ENCODE data around the gene ESRRB. TPM values are rescaled to one million over a fixed set of nuclear protein-coding genes. Genes with fewer than 3 reads are reported as not detected.
"Not testable (repeated sequence)": the region's sequence is repeated elsewhere in the genome, so short reads cannot be mapped to it uniquely, and the experiment has no call there.

ESRRB gene
- total RNA-seq, 1 donor from 2014 or later, result 0.12 TPM

DNA sequence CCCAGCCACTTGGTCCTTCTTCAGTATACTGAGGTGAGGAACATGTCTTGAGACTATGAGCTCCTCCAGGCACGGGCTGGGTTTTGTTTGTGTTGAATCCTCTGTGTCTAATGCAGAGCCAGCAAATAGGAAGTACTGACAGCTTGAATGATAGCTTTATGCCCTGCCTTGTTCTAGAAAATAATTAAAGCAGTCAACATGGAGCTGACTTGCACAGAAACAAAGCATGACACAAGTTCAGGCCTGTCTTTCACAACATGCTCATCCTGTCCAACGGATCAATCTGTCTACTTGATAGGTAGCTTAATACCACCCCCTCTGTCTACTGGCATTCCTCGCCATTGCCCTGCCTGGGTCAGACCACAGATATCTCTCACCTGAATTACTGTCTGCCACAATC, 140.9 kb downstream of the ESRRB start:
- peaks cover 11% of the 10 kb centered on the region for H3K27me3 Mint-ChIP-seq
- TF ChIP-seq, protein P1, sequence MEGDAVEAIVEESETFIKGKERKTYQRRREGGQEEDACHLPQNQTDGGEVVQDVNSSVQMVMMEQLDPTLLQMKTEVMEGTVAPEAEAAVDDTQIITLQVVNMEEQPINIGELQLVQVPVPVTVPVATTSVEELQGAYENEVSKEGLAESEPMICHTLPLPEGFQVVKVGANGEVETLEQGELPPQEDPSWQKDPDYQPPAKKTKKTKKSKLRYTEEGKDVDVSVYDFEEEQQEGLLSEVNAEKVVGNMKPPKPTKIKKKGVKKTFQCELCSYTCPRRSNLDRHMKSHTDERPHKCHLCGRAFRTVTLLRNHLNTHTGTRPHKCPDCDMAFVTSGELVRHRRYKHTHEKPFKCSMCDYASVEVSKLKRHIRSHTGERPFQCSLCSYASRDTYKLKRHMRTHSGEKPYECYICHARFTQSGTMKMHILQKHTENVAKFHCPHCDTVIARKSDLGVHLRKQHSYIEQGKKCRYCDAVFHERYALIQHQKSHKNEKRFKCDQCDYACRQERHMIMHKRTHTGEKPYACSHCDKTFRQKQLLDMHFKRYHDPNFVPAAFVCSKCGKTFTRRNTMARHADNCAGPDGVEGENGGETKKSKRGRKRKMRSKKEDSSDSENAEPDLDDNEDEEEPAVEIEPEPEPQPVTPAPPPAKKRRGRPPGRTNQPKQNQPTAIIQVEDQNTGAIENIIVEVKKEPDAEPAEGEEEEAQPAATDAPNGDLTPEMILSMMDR (IDR thresholded peaks at IDR 0.05; ENCODE audit: unreplicated experiment), result no peak
- H3K4me3 Mint-ChIP-seq (ENCODE audit: low read depth), result no peak overlapping the region
- H3K27ac Mint-ChIP-seq, result no peak overlapping the region
- H3K4me1 Mint-ChIP-seq (ENCODE audit: low read depth), result peaks cover 8% of the 10 kb centered on the region
- H3K9me3 Mint-ChIP-seq (ENCODE audit: low read depth), result peaks cover 5% of the 10 kb centered on the region
- peaks cover 1% of the 10 kb centered on the region for H3K36me3 Mint-ChIP-seq (ENCODE audit: insufficient read depth)
- DNase-seq (ENCODE audit: low spot score, unreplicated experiment), result no peak

DNA sequence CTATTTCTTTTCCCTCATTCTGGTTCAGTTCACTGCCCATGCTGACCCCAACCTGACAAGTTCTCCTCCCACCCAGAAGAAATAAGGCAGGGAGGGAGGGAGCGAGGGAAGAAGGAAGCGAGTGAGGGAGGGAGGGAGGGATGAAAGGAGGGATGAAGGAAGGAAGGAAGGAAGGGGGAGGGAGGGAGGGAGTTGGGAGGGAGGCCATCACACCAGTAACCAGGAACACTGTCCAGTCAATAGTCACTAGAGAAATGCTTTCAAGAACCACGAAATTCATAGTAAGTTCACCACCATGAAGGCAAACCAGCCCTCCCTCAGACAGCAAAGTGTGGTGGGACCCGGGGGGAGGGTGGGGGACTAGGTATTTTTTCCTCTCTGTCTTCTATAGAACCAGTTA, 142.4 kb downstream of the ESRRB start:
- peaks cover 1% of the 10 kb centered on the region for H3K36me3 Mint-ChIP-seq (ENCODE audit: insufficient read depth)
- TF ChIP-seq, protein P1 (IDR thresholded peaks at IDR 0.05; ENCODE audit: unreplicated experiment), result no peak
- H3K27me3 Mint-ChIP-seq, result peaks cover 7% of the 10 kb centered on the region
- DNase-seq (ENCODE audit: low spot score, unreplicated experiment), result no peak
- H3K4me3 Mint-ChIP-seq (ENCODE audit: low read depth), result no peak overlapping the region
- H3K9me3 Mint-ChIP-seq (ENCODE audit: low read depth), result peaks cover 5% of the 10 kb centered on the region
- no peak overlapping the region for H3K27ac Mint-ChIP-seq
- H3K4me1 Mint-ChIP-seq (ENCODE audit: low read depth), result peaks cover 8% of the 10 kb centered on the region

DNA sequence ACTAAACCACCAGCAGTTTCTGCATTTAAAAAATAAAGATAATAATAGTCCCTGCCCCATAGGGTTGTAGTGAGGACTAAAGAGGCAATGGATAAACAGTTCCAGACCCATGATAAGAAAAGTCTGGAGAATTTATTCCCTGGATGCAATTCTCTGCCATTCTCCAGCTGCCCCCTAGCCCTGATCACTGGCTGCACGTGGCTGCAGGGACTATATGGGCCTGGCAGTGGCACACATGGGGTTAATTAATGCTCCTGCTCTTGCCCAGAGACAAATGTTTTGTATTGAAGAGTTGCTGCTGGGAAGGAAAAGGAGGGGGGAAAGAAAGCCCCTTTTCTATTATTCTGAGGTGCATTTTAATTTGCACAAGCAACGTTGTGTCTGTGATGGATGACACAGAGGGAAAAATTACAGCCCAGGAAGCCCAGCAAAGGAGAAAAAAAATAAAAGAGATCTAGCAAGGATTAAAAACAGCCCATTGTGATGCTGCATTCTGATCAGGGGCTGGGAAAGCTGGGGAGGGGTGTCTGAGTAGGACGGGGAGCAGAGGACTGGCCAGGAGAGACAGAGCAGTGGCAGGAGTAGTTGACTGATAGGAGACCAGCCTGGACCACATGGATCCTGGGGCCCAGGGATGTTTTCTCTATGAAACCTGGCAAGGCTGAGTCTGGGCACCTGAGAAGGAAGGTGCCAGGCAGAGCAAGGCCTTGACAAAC, 149.3 kb downstream of the ESRRB start:
- TF ChIP-seq, protein P1 (IDR thresholded peaks at IDR 0.05; ENCODE audit: unreplicated experiment), result no peak
- H3K9me3 Mint-ChIP-seq (ENCODE audit: low read depth), result peaks cover 5% of the 10 kb centered on the region
- H3K36me3 Mint-ChIP-seq (ENCODE audit: insufficient read depth), result peaks cover 1% of the 10 kb centered on the region
- no peak for DNase-seq (ENCODE audit: low spot score, unreplicated experiment)
- H3K4me3 Mint-ChIP-seq (ENCODE audit: low read depth), result no peak overlapping the region
- peaks cover 8% of the 10 kb centered on the region for H3K27me3 Mint-ChIP-seq
- no peak overlapping the region for H3K27ac Mint-ChIP-seq
- H3K4me1 Mint-ChIP-seq (ENCODE audit: low read depth), result no peaks in the 10 kb centered on the region

DNA sequence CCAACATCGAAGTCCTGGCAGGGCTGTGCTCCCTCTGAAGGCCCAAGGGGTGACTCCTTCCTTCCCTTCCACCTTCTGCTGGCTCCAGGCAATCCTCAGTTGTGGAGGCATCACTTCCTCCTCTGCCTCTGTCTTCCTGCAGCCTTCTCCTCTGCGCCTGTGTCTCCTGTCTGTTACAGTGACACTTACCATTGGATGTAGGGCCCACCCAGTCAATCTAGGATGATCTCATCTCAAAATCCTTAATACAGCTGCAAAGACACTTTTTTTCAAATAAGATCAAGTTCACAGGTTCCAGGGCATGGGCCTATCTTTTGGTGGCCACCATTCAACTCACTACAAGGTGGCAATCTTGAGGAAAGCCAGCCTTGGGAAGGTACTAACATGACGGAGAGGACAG, 155.1 kb downstream of the ESRRB start:
- H3K4me3 Mint-ChIP-seq (ENCODE audit: low read depth), result no peak overlapping the region
- TF ChIP-seq, protein P1 (IDR thresholded peaks at IDR 0.05; ENCODE audit: unreplicated experiment), result no peak
- H3K9me3 Mint-ChIP-seq (ENCODE audit: low read depth), result peaks cover 3% of the 10 kb centered on the region
- peaks cover 8% of the 10 kb centered on the region for H3K27me3 Mint-ChIP-seq
- DNase-seq (ENCODE audit: low spot score, unreplicated experiment), result no peak
- no peaks in the 10 kb centered on the region for H3K36me3 Mint-ChIP-seq (ENCODE audit: insufficient read depth)
- no peaks in the 10 kb centered on the region for H3K4me1 Mint-ChIP-seq (ENCODE audit: low read depth)
- no peak overlapping the region for H3K27ac Mint-ChIP-seq

DNA sequence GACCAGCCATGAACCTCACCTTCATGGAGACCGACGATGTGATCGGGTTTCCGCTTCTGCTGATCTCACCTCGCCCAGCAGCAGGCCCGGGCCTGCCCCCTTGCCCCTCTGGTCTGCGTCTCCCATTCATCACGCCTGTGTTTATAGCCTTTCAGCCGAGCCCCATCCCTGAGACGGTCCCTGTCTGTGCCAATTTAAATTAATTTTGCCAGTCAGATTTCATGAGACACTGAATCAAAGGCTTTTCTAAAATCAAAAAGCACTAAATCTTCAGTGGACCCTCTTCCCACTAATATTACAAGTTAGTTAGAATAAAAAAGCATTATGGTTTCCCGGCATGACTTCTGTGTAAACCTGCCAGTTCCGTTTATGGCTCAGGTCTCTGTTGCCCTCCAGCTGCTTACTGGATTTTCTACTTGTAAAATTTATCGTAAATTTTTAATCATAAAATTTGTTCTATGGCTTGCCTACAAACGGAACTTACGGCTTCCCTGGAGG, 155.9 kb downstream of the ESRRB start:
- Mint-ChIP-seq H3K4me3 (ENCODE audit: low read depth) (no peak overlapping the region), H3K9me3 (ENCODE audit: low read depth) (peaks cover 5% of the 10 kb centered on the region), H3K4me1 (ENCODE audit: low read depth) (no peaks in the 10 kb centered on the region), H3K36me3 (ENCODE audit: insufficient read depth) (no peaks in the 10 kb centered on the region), H3K27me3 (peaks cover 8% of the 10 kb centered on the region), H3K27ac (peak overlapping the region; percentile 29)
- DNase-seq (ENCODE audit: low spot score, unreplicated experiment), result no peak
- TF ChIP-seq, protein P1 (IDR thresholded peaks at IDR 0.05; ENCODE audit: unreplicated experiment), result no peak

DNA sequence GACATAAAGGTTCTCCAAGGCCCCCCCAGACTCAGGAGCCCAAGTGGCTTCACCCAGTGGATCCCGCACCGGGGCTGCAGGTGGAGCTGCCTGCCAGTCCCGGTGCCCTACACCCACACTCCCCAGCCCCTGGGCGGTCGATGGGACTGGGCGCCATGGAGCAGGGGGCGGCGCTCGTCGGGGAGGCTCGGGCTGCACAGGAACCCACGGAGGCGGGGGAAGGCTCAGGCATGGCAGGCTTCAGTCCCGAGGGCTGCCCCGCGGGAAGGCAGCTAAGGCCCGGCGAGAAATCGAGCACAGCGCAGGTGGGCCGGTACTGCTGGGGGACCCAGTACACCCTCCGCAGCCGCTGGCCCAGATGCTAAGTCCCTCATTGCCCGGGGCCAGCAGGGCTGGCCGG, 160.7 kb downstream of the ESRRB start:
- H3K36me3 Mint-ChIP-seq (ENCODE audit: insufficient read depth); H3K4me1 Mint-ChIP-seq (ENCODE audit: low read depth); H3K27ac Mint-ChIP-seq; DNase-seq (ENCODE audit: low spot score, unreplicated experiment); H3K9me3 Mint-ChIP-seq (ENCODE audit: low read depth); H3K27me3 Mint-ChIP-seq; H3K4me3 Mint-ChIP-seq (ENCODE audit: low read depth): not testable (repeated sequence)

All from progenitor cell of endocrine pancreas (in vitro differentiated cells).